LNCAP (cell line): Measurements from ENCODE around the gene ATAD3A.

ENCODE experiments used
- TF ChIP-seq, protein P1 (sequence below): fragments of 450-650 bp; IDR thresholded peaks from 2 replicates; pipeline ENCODE4 v1.5.1; 2017; ENCODE audit warnings: mild to moderate bottlenecking

Gene ATAD3A

DNA sequence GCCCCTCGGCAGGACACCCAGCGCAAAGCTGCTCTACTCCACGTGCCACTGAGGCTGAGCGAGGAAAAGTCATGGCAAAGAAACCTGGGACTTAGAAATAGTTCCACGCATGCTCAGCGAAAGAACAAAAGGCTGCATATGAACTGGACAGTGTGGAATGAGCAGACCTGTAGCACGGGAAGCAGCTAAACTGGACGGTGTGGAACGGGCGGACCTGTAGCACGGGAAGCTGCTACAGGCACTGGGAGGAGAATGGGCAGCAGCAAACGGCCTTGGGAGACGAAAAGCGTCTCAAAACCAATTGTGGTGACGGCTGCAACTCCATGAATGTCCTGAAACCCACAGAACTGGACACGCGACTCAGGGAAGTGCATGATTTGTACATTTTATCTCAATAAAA is 47.1 kb downstream of the ATAD3A start:
- TF ChIP-seq, protein P1, sequence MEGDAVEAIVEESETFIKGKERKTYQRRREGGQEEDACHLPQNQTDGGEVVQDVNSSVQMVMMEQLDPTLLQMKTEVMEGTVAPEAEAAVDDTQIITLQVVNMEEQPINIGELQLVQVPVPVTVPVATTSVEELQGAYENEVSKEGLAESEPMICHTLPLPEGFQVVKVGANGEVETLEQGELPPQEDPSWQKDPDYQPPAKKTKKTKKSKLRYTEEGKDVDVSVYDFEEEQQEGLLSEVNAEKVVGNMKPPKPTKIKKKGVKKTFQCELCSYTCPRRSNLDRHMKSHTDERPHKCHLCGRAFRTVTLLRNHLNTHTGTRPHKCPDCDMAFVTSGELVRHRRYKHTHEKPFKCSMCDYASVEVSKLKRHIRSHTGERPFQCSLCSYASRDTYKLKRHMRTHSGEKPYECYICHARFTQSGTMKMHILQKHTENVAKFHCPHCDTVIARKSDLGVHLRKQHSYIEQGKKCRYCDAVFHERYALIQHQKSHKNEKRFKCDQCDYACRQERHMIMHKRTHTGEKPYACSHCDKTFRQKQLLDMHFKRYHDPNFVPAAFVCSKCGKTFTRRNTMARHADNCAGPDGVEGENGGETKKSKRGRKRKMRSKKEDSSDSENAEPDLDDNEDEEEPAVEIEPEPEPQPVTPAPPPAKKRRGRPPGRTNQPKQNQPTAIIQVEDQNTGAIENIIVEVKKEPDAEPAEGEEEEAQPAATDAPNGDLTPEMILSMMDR = no peak

DNA sequence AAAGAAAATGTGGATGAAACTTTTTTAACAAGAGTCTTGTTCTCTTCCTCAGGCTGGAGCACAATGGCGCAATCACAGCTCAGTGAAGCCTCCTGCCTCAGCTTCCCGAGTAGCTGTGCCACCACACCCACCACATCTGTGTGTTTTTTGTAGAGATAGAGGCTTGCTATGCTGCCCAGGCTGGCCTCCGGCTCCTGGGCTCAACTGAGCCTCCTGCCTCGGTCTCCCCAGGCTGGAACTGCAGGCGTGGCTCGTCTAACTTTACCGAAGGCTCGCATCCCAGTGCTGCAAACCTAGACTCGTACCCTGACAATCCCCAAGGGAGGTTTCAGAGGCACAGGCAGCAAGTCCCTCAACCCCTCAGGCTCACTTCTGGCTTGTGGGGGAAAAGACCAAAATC is 48.2 kb downstream of the ATAD3A start:
- TF ChIP-seq, protein P1 = no peak

DNA sequence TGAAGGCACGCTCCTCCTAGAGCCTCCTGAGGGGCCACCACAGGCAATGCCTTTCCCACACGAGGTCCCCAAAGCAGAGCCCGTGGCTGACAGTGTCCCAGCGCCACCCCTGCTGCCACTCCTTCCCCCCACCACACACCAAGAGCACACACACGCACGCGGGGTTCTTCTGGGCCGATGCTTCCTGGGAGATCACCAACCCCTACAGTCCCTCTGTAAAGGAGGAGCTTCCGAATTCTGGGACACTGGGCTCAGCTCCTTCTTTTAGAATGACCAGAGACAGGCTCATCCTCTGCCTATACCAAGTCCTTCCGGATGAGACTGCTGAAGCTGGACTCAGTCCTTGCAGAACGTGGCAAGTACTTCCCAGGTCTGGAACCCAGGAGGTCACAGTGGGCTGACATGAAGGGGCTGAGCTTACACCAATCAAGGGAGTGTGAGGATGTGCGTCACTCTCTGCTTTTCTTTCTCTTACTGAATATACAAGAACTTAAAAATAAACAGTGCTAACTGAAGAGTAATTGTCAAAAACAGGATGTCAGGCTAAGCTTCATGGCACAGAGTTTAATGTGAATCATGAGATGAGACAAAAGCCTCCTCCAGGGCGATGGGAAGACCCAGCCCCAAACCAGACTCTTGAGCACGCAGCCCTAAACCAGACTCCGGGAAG is 50.0 kb downstream of the ATAD3A start:
- TF ChIP-seq, protein P1 = no peak

DNA sequence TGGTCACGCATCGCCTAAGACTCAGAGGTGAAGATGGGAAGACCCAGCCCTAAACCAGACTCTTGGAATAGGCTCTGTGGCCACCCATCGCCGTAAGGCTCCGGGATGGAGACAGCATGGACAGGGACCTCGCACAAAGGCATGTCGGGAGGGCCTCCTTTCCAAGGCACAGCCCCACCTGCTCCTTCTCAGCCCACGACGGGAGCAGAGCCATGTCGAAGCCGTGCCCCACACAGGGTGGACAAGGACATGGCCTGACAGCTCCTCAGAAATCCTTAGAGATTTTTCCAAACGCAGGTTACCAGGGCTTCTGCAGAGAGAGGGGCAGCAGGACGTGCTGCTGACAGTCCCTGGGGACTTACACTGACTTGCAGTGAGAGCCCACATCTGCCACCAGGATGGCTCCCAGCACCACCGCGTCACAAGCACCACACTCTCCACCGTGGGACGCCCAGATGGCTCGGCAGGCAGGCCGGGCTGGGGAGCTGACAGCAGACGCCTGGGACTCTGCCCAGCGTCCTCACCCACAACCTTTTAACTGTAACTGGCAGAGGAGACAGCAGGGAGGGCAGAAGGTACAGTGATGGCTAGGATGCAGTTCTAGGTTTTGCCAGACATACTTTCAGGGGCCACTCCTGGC is 50.7 kb downstream of the ATAD3A start:
- TF ChIP-seq, protein P1 = no peak

GRCh38 chr1:1563688-1564087 is 51.7 kb downstream of the ATAD3A start:
- TF ChIP-seq, protein P1 = no peak

GRCh38 chr1:1564268-1564667 is 52.3 kb downstream of the ATAD3A start:
- TF ChIP-seq, protein P1 = no peak

DNA sequence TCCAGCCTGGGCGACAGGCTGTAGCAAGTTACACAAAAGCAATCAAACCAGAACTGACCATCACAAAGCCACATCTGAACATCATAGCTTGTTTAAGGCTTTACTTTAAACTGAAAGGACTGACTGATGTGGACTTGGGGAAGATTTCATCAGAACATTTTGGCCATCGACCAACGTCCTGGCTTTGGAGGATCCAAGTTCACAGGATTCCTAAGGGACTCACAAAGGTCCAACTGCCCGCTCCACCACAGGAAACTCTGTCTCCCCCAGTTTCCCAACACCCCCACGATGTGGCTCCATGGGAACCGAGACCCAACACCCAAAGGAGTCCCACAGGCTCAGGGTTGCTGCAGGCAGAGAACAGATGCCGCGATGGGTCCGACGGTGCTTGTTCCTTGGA is 53.4 kb downstream of the ATAD3A start:
- TF ChIP-seq, protein P1 = no peak
